Measurements from ENCODE around the gene DALRD3.

GRCh38 chr3:49025005-49025792 lies 6.8 kb upstream of the DALRD3 start:
- TF ChIP-seq CTCF (conservative IDR thresholded peaks at IDR 0.05 in 1 of 2, IDR thresholded peaks at IDR 0.05 in 1 of 2; ENCODE audit: extremely low read depth in 1 of 2, insufficient read depth in 1 of 2, low read depth in 1 of 2, low read length in 2 of 2): no peak
- TF ChIP-seq EZH2 (IDR thresholded peaks at IDR 0.05; ENCODE audit: borderline replicate concordance, low read length): no peak

Data from mammary epithelial cell (primary cell).